Measurements from ENCODE around the gene ALX4. TPM values are rescaled to one million over a fixed set of nuclear protein-coding genes. Genes with fewer than 3 reads are reported as not detected.

The ALX4 gene
- total and polyA plus RNA-seq, 9 of the 15 experiments (the other 6 are each of a cell fraction or from before 2014, with no cell fraction given), result 0.07 to 1.2 (median 0.33) TPM

GRCh38 chr11:44260081-44260480, 49.9 kb downstream of the ALX4 start:
- no peak overlapping the region for H3K27ac ChIP-seq (ENCODE audit: extremely low read depth, low read depth, low read length)
- ChIA-PET POLR2A (interaction anchor here (0.9 to 3.0 kb wide), 4 partner anchors 10 to 404 kb away, joined by 3 to 16 read pairs (median 3); no protein-coding TSS in a partner anchor), CTCF (ENCODE audit: low intra/inter-chr PET ratio) (no interaction called here)
- H3K4me2 ChIP-seq (ENCODE audit: insufficient read depth, low read length), result no peak overlapping the region
- ATAC-seq (no peak), DNase-seq (ENCODE audit: extremely low read depth in 1 of 4, low spot score in 3 of 4) (no peak), FAIRE-seq (no peak)
- TF ChIP-seq DIDO1 (tag; IDR thresholded peaks at IDR 0.05; ENCODE audit: low read depth), result no peak
- TF ChIP-seq ELK3 (CRISPR knock-in tag; IDR thresholded peaks at IDR 0.05), result no peak
- no peak for TF ChIP-seq JUN (IDR thresholded peaks at IDR 0.05; ENCODE audit: borderline replicate concordance, low read depth, low read length)
- no peak for TF ChIP-seq JUN (CRISPR knock-in tag; IDR thresholded peaks at IDR 0.05; ENCODE audit: borderline replicate concordance)
- no peak for TF ChIP-seq JUND (IDR thresholded peaks at IDR 0.05; ENCODE audit: borderline replicate concordance, low read depth, low read length)
- TF ChIP-seq JUND (tag; IDR thresholded peaks at IDR 0.05; ENCODE audit: borderline replicate concordance, low read depth, low read length), result no peak
- H3K36me3 ChIP-seq (ENCODE audit: control insufficient read depth, insufficient read depth, low read length), result no peaks in the 10 kb centered on the region
- H3K9ac ChIP-seq (ENCODE audit: insufficient read depth in 1 of 2, low read depth in 2 of 2, low read length in 2 of 2), result no peak overlapping the region
- no peaks in the 10 kb centered on the region for H3K27me3 ChIP-seq (ENCODE audit: control insufficient read depth in 2 of 2, insufficient read depth in 2 of 2, low read length in 2 of 2)
- BruUV-seq (replicated peaks), result no TSS peak
- H3K9me3 ChIP-seq (replicated peaks; ENCODE audit: control insufficient read depth, insufficient read depth, low read depth, low read length), result no peaks in the 10 kb centered on the region
- in situ Hi-C loops (cut with MboI) (no loop called here), intact Hi-C loops (cut with micrococcal nuclease) (no loop called here)
- H3K9me1 ChIP-seq (ENCODE audit: control insufficient read depth, insufficient read depth, low read length), result no peaks in the 10 kb centered on the region
- H4K20me1 ChIP-seq (replicated peaks; ENCODE audit: control insufficient read depth, insufficient read depth, low read length), result no peaks in the 10 kb centered on the region
- H2AFZ ChIP-seq (ENCODE audit: low read depth, low read length), result no peak overlapping the region
- WGBS (ENCODE audit: insufficient coverage, low coverage, missing lambda C conversion rate), result 74% methylated on average over 3 of the region's 4 CpGs
- peaks cover 20 to 25% of the 10 kb centered on the region in 2 experiments for H3K4me1 ChIP-seq (replicated peaks in 1 of 2; ENCODE audit: control insufficient read depth in 2 of 2, insufficient read depth in 2 of 2, low read length in 2 of 2)
- H3K79me2 ChIP-seq (ENCODE audit: control insufficient read depth, insufficient read depth, low read length), result no peaks in the 10 kb centered on the region
- no peak overlapping the region for H3K4me3 ChIP-seq
